ENCODE results near the gene ARHGAP27.
"Not testable (repeated sequence)": the region's sequence is repeated elsewhere in the genome, so short reads cannot be mapped to it uniquely, and the experiment has no call there.

ARHGAP27 gene

DNA sequence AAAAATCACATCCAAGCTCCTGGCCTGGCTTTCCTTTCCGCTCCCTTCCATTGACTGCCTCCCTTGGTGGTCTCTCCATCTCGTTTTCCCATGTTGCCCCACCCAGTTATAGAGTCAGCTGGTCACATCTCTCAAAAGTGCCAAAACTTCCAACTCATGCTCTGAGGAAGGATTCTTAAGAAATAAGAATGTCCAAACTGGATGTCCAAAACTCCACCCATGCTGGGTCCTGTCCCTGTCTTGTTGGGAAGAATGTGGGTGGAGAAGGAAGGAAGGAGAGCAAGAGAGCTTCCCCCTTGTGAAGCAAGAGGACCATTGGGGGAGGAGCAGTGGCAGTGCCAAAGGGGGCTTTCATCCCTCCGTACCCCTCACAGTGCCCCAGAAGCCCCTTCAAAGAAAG is 71.2 kb downstream of the ARHGAP27 start:
- DNase-seq (ENCODE audit: insufficient read length, low spot score) (no peak), FAIRE-seq (no peak)
- TF ChIP-seq PAX5 (IDR thresholded peaks at IDR 0.05; ENCODE audit: insufficient read depth, low read length, severe bottlenecking) = no peak
- TF ChIP-seq POU2F2 (IDR thresholded peaks at IDR 0.05; ENCODE audit: low read depth, low read length) = no peak
- no peak for TF ChIP-seq POLR2A (IDR thresholded peaks at IDR 0.05; ENCODE audit: low read depth, low read length)
- TF ChIP-seq POLR2AphosphoS5 (IDR thresholded peaks at IDR 0.05; ENCODE audit: low read depth, low read length) = no peak
- TF ChIP-seq TAF1 (IDR thresholded peaks at IDR 0.05; ENCODE audit: low read depth, low read length) = no peak
- no peak for TF ChIP-seq SPI1 (IDR thresholded peaks at IDR 0.05; ENCODE audit: low read depth, low read length)

GRCh38 chr17:45357364-45357997 is 75.2 kb downstream of the ARHGAP27 start:
- TF ChIP-seq SPI1 (IDR thresholded peaks at IDR 0.05; ENCODE audit: low read depth, low read length) (no peak), TAF1 (IDR thresholded peaks at IDR 0.05; ENCODE audit: low read depth, low read length) (no peak), POU2F2 (IDR thresholded peaks at IDR 0.05; ENCODE audit: low read depth, low read length) (no peak), PAX5 (IDR thresholded peaks at IDR 0.05; ENCODE audit: insufficient read depth, low read length, severe bottlenecking) (no peak)
- DNase-seq (ENCODE audit: insufficient read length, low spot score) (no peak), FAIRE-seq (no peak)

- FAIRE-seq = peak; percentile 13
- no peak for DNase-seq (ENCODE audit: insufficient read length, low spot score)
- TF ChIP-seq SPI1 (IDR thresholded peaks at IDR 0.05; ENCODE audit: low read depth, low read length) = no peak
- TF ChIP-seq POLR2AphosphoS5 (IDR thresholded peaks at IDR 0.05; ENCODE audit: low read depth, low read length) = no peak
- no peak for TF ChIP-seq PAX5 (IDR thresholded peaks at IDR 0.05; ENCODE audit: insufficient read depth, low read length, severe bottlenecking)
- no peak for TF ChIP-seq POU2F2 (IDR thresholded peaks at IDR 0.05; ENCODE audit: low read depth, low read length)
- TF ChIP-seq POLR2A (IDR thresholded peaks at IDR 0.05; ENCODE audit: low read depth, low read length) = no peak
- no peak for TF ChIP-seq TAF1 (IDR thresholded peaks at IDR 0.05; ENCODE audit: low read depth, low read length)
Measured at GRCh38 chr17:45355087-45355486, 77.6 kb downstream of the ARHGAP27 start.

DNA sequence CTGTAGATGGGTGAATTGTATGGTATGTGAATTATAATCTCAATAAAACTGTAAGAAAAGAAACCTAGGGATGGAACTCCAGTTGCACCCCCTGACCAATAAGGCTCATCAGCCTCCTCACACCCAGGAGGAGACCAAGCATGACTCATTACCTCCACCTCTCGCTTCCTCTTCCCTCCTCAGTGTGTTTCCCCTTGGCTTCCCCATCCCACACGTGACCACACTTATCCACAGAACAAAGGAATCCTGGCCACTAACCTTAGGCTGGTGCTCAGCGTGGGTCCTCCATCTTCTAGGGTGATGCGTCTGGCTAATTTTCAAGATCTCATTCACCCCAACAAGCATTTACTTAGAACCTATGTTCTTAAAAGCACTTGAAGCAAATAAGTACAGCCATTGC is 79.6 kb downstream of the ARHGAP27 start:
- DNase-seq (ENCODE audit: insufficient read length, low spot score) (no peak), FAIRE-seq (peak; percentile 81)
- TF ChIP-seq TAF1 (IDR thresholded peaks at IDR 0.05; ENCODE audit: low read depth, low read length) (no peak; the same call in 1 of the 2 replicates), SPI1 (IDR thresholded peaks at IDR 0.05; ENCODE audit: low read depth, low read length) (peak; percentile 95)

DNA sequence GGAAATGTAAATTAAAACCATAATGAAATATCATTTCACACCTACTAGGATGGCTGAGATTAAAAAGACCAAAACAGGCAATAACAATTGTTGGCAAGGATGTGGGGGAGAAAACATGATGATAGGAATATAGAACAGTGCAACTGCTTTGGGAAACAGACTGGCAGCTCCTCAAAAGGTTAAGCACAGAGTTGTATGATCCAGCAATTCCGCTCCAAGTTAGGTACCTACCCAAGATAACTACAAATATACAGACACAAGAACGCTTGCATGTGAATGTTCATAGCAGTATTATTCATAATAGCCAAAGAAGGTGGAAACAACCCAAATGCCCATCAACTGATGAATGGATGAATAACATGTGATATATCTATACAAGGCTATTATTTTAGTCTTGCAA is 80.8 kb downstream of the ARHGAP27 start:
- FAIRE-seq (no peak), DNase-seq (ENCODE audit: insufficient read length, low spot score) (no peak)
- TF ChIP-seq POU2F2 (IDR thresholded peaks at IDR 0.05; ENCODE audit: low read depth, low read length) = no peak

GRCh38 chr17:45347444-45347843 is 85.2 kb downstream of the ARHGAP27 start:
- no peak for DNase-seq (ENCODE audit: insufficient read length, low spot score)
- TF ChIP-seq POLR2A (IDR thresholded peaks at IDR 0.05; ENCODE audit: low read depth, low read length) (no peak), TAF1 (IDR thresholded peaks at IDR 0.05; ENCODE audit: low read depth, low read length) (no peak), PAX5 (IDR thresholded peaks at IDR 0.05; ENCODE audit: insufficient read depth, low read length, severe bottlenecking) (no peak), POU2F2 (IDR thresholded peaks at IDR 0.05; ENCODE audit: low read depth, low read length) (no peak), POLR2AphosphoS5 (IDR thresholded peaks at IDR 0.05; ENCODE audit: low read depth, low read length) (no peak), SPI1 (IDR thresholded peaks at IDR 0.05; ENCODE audit: low read depth, low read length) (no peak)
- no peak for FAIRE-seq

DNA sequence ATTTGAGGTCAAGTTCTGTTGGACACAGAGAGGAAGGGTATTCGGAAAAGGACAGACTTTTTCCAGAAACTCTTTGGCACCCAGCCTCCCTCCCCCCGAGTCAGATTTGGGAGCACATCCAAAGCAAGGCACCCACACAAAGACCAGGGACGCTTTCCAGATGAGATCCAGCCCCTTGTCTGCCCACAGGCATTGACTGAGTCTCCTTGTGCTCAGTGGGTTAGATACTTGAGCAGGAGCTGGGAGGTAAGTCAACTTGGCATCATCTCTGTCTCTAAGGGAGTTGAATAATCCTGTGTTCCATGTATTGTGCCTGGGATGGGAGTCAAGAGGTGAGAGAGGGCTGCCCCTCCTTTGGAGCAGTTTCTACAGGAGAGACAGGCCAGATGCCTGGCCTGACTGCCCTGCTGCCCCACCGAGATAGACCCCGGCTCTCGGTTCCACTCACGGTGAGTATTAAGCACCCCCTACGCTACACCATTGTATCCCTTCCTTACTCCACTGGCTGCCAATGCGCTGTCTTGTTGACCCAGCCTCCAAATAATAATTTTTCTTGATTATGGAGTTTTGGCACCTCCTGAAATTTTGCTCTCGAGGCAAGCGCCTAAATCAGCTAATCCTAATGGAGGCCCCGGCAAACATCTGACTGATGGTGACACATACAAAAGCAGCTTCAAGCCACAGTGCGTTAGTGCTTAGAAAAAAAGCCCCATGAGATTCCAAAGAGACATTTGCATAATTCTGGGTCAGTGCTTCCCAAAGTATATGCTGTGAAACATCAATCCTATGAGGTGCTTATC is 86.3 kb downstream of the ARHGAP27 start:
- FAIRE-seq (no peak), DNase-seq (ENCODE audit: insufficient read length, low spot score) (no peak)
- no peak for TF ChIP-seq SPI1 (IDR thresholded peaks at IDR 0.05; ENCODE audit: low read depth, low read length)
- TF ChIP-seq POLR2AphosphoS5 (IDR thresholded peaks at IDR 0.05; ENCODE audit: low read depth, low read length) = no peak
- TF ChIP-seq PAX5 (IDR thresholded peaks at IDR 0.05; ENCODE audit: insufficient read depth, low read length, severe bottlenecking) = no peak
- no peak for TF ChIP-seq POU2F2 (IDR thresholded peaks at IDR 0.05; ENCODE audit: low read depth, low read length)
- no peak for TF ChIP-seq POLR2A (IDR thresholded peaks at IDR 0.05; ENCODE audit: low read depth, low read length)
- TF ChIP-seq TAF1 (IDR thresholded peaks at IDR 0.05; ENCODE audit: low read depth, low read length) = no peak

- no peak for DNase-seq (ENCODE audit: insufficient read length, low spot score)
- TF ChIP-seq POU2F2 (IDR thresholded peaks at IDR 0.05; ENCODE audit: low read depth, low read length) = no peak
- no peak for TF ChIP-seq POLR2A (IDR thresholded peaks at IDR 0.05; ENCODE audit: low read depth, low read length)
- no peak for TF ChIP-seq TAF1 (IDR thresholded peaks at IDR 0.05; ENCODE audit: low read depth, low read length)
- no peak for TF ChIP-seq SPI1 (IDR thresholded peaks at IDR 0.05; ENCODE audit: low read depth, low read length)
- no peak for TF ChIP-seq PAX5 (IDR thresholded peaks at IDR 0.05; ENCODE audit: insufficient read depth, low read length, severe bottlenecking)
- TF ChIP-seq POLR2AphosphoS5 (IDR thresholded peaks at IDR 0.05; ENCODE audit: low read depth, low read length) = no peak
- no peak for FAIRE-seq
Measured at GRCh38 chr17:45345554-45346215, 87.0 kb downstream of the ARHGAP27 start.

- TF ChIP-seq PAX5 (IDR thresholded peaks at IDR 0.05; ENCODE audit: insufficient read depth, low read length, severe bottlenecking) (no peak), POLR2A (IDR thresholded peaks at IDR 0.05; ENCODE audit: low read depth, low read length) (no peak), POU2F2 (IDR thresholded peaks at IDR 0.05; ENCODE audit: low read depth, low read length) (no peak), POLR2AphosphoS5 (IDR thresholded peaks at IDR 0.05; ENCODE audit: low read depth, low read length) (no peak), TAF1 (IDR thresholded peaks at IDR 0.05; ENCODE audit: low read depth, low read length) (no peak), SPI1 (IDR thresholded peaks at IDR 0.05; ENCODE audit: low read depth, low read length) (no peak)
- no peak for DNase-seq (ENCODE audit: insufficient read length, low spot score)
- no peak for FAIRE-seq
Measured at GRCh38 chr17:45345246-45345553, 87.5 kb downstream of the ARHGAP27 start.

DNA sequence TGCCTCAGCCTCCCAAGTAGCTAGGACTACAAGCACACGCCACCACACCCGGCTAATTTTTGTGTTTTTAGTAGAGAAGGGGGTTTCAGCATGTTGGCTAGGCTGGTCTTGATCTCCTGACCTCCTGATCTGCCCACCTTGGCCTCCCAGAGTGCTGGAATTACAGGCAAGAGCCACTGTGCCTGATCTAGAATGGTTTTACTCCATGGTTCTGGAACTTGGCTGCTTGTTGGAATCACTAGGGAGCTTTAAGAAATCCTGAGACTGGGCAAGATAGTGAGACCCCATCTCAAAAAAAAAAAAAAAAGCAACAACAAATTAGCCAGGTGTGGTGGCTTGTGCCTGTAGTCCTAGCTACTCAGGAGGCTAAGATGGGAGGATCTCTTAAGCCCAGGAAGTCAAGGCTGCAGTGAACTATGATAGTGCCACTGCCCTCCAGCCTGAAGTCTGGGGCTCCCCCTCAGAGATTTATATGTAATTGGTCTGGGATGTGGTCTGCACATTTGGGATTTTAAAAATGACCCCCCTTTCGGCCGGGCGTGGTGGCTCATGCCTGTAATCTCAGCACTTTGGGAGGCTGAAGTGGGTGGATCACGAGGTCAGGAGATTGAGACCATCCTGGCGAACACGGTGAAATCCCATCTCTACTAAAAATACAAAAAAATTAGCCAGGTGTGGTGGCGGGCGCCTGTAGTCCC is 88.6 kb downstream of the ARHGAP27 start:
- not testable (repeated sequence) for FAIRE-seq; DNase-seq (ENCODE audit: insufficient read length, low spot score)

Measured in GM12891 (cell line).